Activated B cell treated with CpG ODN at 0.5 μM for 24 hours (primary cell): ENCODE data around the gene IER2. TPM values are rescaled to one million over a fixed set of nuclear protein-coding genes. Genes with fewer than 3 reads are reported as not detected.

Source experiments
- ATAC-seq: fragments of 200-7000 bp; cut with Tn5 transposase; one replicate; pipeline ENCODE4 v1.10.0; 2021; ENCODE audit warnings: low read depth, mild to moderate bottlenecking, moderate library complexity
- CTCF ChIA-PET: fragments of 350-600 bp; sonication (Branson Sonifier 250); formaldehyde crosslinking; loops from one replicate; lab custom pipeline; 2021; ENCODE audit warnings: antibody characterized with exemption; lab: Charles Lee
- POLR2A ChIA-PET: fragments of 350-600 bp; sonication (Branson Sonifier 250); formaldehyde crosslinking; loops from one replicate; lab custom pipeline; 2021; ENCODE audit warnings: antibody characterized with exemption; lab: Charles Lee
- DNase-seq: peaks from one replicate; pipeline ENCODE4 v3.0.0; 2022
- H3K27ac Mint-ChIP-seq: one replicate; pipeline ENCODE4 v1.8.0; 2020; ENCODE audit warnings: mixed read lengths
- H3K27me3 Mint-ChIP-seq: one replicate; pipeline ENCODE4 v1.8.0; 2021; ENCODE audit warnings: mixed read lengths
- H3K36me3 Mint-ChIP-seq: one replicate; pipeline ENCODE4 v1.8.0; 2021; ENCODE audit warnings: low read depth, mixed read lengths
- H3K4me1 Mint-ChIP-seq: one replicate; pipeline ENCODE4 v1.8.0; 2021; ENCODE audit warnings: mixed read lengths
- H3K4me3 Mint-ChIP-seq: one replicate; pipeline ENCODE4 v1.8.0; 2020; ENCODE audit warnings: mild to moderate bottlenecking, mixed read lengths
- H3K9me3 Mint-ChIP-seq: one replicate; pipeline ENCODE4 v1.8.0; 2020; ENCODE audit warnings: mixed read lengths
- CTCF ChIP-seq: fragments of 200-600 bp; IDR thresholded peaks from one replicate; pipeline ENCODE4 v1.8.0; 2022; ENCODE audit warnings: antibody characterized with exemption, mild to moderate bottlenecking
- intact Hi-C: fragments of 100-400 bp; cut with micrococcal nuclease; formaldehyde crosslinking; loops from one replicate; pipeline ENCODE4 v1.15.1; 2024
- total RNA-seq: library from RNA; stranded (reverse); gene quantifications from 2 replicates; pipeline ENCODE4 v1.2.3, GENCODE V29; 2022

IER2 gene
- total RNA-seq, 1 donor from 2014 or later: 119 TPM

- Mint-ChIP-seq H3K4me3 (peak within 1 kb of the TSS; percentile 88), H3K27ac (peak within 1 kb of the TSS; percentile 98), H3K9me3 (no peaks in the 10 kb centered on the region), H3K36me3 (peaks cover 25% of the 10 kb centered on the region), H3K4me1 (peaks cover 79% of the 10 kb centered on the region), H3K27me3 (no peaks in the 10 kb centered on the region)
- no peak for TF ChIP-seq CTCF
- DNase-seq: peak; percentile 85
- ATAC-seq: peak; percentile 53
- ChIA-PET CTCF (no interaction called here), POLR2A (interaction anchor here (0.6 to 8.8 kb wide), 13 partner anchors 8 to 312 kb away, joined by 3 to 158 read pairs (median 7); partner anchors contain the start of genes IER2, JUNB, NACC1 and STX10)
- intact Hi-C loops: loop anchor here (2.0 to 5.0 kb wide), 4 partner anchors 48 to 744 kb away; partner anchors contain the start of genes IER2, JUNB, MAST1 and STX10
These were observed 47.3 kb upstream of the IER2 start, which contains the start of gene LYL1 for GRCh38 chr19:13102666-13103580. Gene LYL1, minus strand, starts transcription at chr19:13102858. Its CDS starts 1,687 bp downstream, at chr19:13101171.

GRCh38 chr19:13103581-13104359 is 46.4 kb upstream of the IER2 start:
- no peak for TF ChIP-seq CTCF
- Mint-ChIP-seq H3K4me3 (peak overlapping the region; percentile 88), H3K27ac (peak overlapping the region; percentile 98), H3K27me3 (no peaks in the 10 kb centered on the region), H3K36me3 (peaks cover 23% of the 10 kb centered on the region), H3K9me3 (no peaks in the 10 kb centered on the region), H3K4me1 (peaks cover 72% of the 10 kb centered on the region)
- DNase-seq (peak; percentile 26), ATAC-seq (peak; percentile 1)
- ChIA-PET POLR2A (interaction anchor here (0.6 to 8.8 kb wide), 23 partner anchors 8 to 1489 kb away, joined by 3 to 158 read pairs (median 7); partner anchors contain the start of genes FARSA, IER2, JUNB and NACC1), CTCF (interaction anchor here (0.7 to 2.8 kb wide), 9 partner anchors 9 to 485 kb away, joined by 3 to 47 read pairs (median 4); partner anchors contain the start of gene NACC1)
- intact Hi-C loops: loop anchor here (1.0 to 5.0 kb wide), 10 partner anchors 9 to 1426 kb away; partner anchors contain the start of genes IER2, JUNB, MAST1 and STX10

GRCh38 chr19:13104360-13104847 is 45.8 kb upstream of the IER2 start:
- no peaks in the 10 kb centered on the region for H3K9me3 Mint-ChIP-seq
- DNase-seq: peak; percentile 86
- peak; percentile 86 for TF ChIP-seq CTCF
- CTCF ChIA-PET: interaction anchor here (0.9 to 2.8 kb wide), 10 partner anchors 9 to 485 kb away, joined by 3 to 47 read pairs (median 4); partner anchors contain the start of genes IER2, NACC1 and STX10
- no peaks in the 10 kb centered on the region for H3K27me3 Mint-ChIP-seq
- peak; percentile 56 for ATAC-seq
- POLR2A ChIA-PET: interaction anchor here (0.6 to 8.8 kb wide), 27 partner anchors 7 to 1488 kb away, joined by 3 to 158 read pairs (median 6); partner anchors contain the start of genes FARSA, GCDH, IER2 and JUNB
- peaks cover 69% of the 10 kb centered on the region for H3K4me1 Mint-ChIP-seq
- H3K27ac Mint-ChIP-seq: peak overlapping the region; percentile 98
- intact Hi-C loops: loop anchor here (1.0 to 5.0 kb wide), 8 partner anchors 10 to 1425 kb away; partner anchors contain the start of genes JUNB, MAST1, TECR and TRMT1
- H3K36me3 Mint-ChIP-seq: peaks cover 24% of the 10 kb centered on the region
- H3K4me3 Mint-ChIP-seq: peak overlapping the region; percentile 88

GRCh38 chr19:13104848-13105711 is 45.1 kb upstream of the IER2 start:
- intact Hi-C loops: loop anchor here (1.0 to 5.0 kb wide), 8 partner anchors 11 to 1424 kb away; partner anchors contain the start of genes JUNB, MAST1, TECR and TRMT1
- POLR2A ChIA-PET: interaction anchor here (0.5 to 8.8 kb wide), 25 partner anchors 10 to 316 kb away, joined by 3 to 158 read pairs (median 6); partner anchors contain the start of genes FARSA, GCDH, IER2 and JUNB
- H3K27me3 Mint-ChIP-seq: no peaks in the 10 kb centered on the region
- ATAC-seq (no peak), DNase-seq (no peak)
- H3K9me3 Mint-ChIP-seq: no peaks in the 10 kb centered on the region
- peak overlapping the region; percentile 98 for H3K27ac Mint-ChIP-seq
- peak; percentile 5 for TF ChIP-seq CTCF
- CTCF ChIA-PET: interaction anchor here (0.7 to 2.8 kb wide), 14 partner anchors 9 to 484 kb away, joined by 3 to 47 read pairs (median 4); partner anchors contain the start of genes IER2, NACC1 and STX10
- H3K4me3 Mint-ChIP-seq: peak overlapping the region; percentile 88
- peaks cover 26% of the 10 kb centered on the region for H3K36me3 Mint-ChIP-seq
- H3K4me1 Mint-ChIP-seq: peaks cover 62% of the 10 kb centered on the region
